ENCODE measurements around the gene DCAF8L2.

DCAF8L2 gene

GRCh38 chrX:27571164-27571563 lies 19.0 kb upstream of the DCAF8L2 start:
- TF ChIP-seq REST (IDR thresholded peaks at IDR 0.05; ENCODE audit: low read depth) (no peak), TEAD4 (IDR thresholded peaks at IDR 0.05) (no peak), TCF12 (IDR thresholded peaks at IDR 0.05; ENCODE audit: low read depth) (no peak), RAD21 (IDR thresholded peaks at IDR 0.05; ENCODE audit: low read depth) (no peak), NFIC (IDR thresholded peaks at IDR 0.05) (no peak), FOXM1 (IDR thresholded peaks at IDR 0.05; ENCODE audit: borderline replicate concordance, low read depth) (no peak), EGR1 (IDR thresholded peaks at IDR 0.05) (no peak), TAF1 (IDR thresholded peaks at IDR 0.05; ENCODE audit: low read depth) (no peak), CREB1 (IDR thresholded peaks at IDR 0.05; ENCODE audit: low read depth) (no peak), EP300 (IDR thresholded peaks at IDR 0.05; ENCODE audit: borderline replicate concordance) (no peak), CEBPB (IDR thresholded peaks at IDR 0.05) (no peak), YY1 (IDR thresholded peaks at IDR 0.05; ENCODE audit: low read depth) (no peak), ZBTB7A (IDR thresholded peaks at IDR 0.05; ENCODE audit: low read depth) (no peak), MAX (IDR thresholded peaks at IDR 0.05) (no peak), USF1 (IDR thresholded peaks at IDR 0.05) (no peak)

- no peak for TF ChIP-seq USF1 (IDR thresholded peaks at IDR 0.05)
- no peak for TF ChIP-seq EGR1 (IDR thresholded peaks at IDR 0.05)
- TF ChIP-seq MAX (IDR thresholded peaks at IDR 0.05) = no peak
- TF ChIP-seq TCF12 (IDR thresholded peaks at IDR 0.05; ENCODE audit: low read depth) = no peak
- TF ChIP-seq TEAD4 (IDR thresholded peaks at IDR 0.05) = no peak
- no peak for TF ChIP-seq YY1 (IDR thresholded peaks at IDR 0.05; ENCODE audit: low read depth)
These were observed 14.6 kb upstream of the DCAF8L2 start for GRCh38 chrX:27575565-27575964.

GRCh38 chrX:27583976-27584375 lies 6.2 kb upstream of the DCAF8L2 start:
- TF ChIP-seq REST (IDR thresholded peaks at IDR 0.05; ENCODE audit: low read depth) (no peak), MAX (IDR thresholded peaks at IDR 0.05) (no peak), USF1 (IDR thresholded peaks at IDR 0.05) (no peak), CREB1 (IDR thresholded peaks at IDR 0.05; ENCODE audit: low read depth) (no peak), ZBTB7A (IDR thresholded peaks at IDR 0.05; ENCODE audit: low read depth) (no peak), FOXM1 (IDR thresholded peaks at IDR 0.05; ENCODE audit: borderline replicate concordance, low read depth) (no peak), TEAD4 (IDR thresholded peaks at IDR 0.05) (no peak), EP300 (IDR thresholded peaks at IDR 0.05; ENCODE audit: borderline replicate concordance) (no peak), CEBPB (IDR thresholded peaks at IDR 0.05) (no peak), YY1 (IDR thresholded peaks at IDR 0.05; ENCODE audit: low read depth) (no peak), NFIC (IDR thresholded peaks at IDR 0.05) (no peak), RAD21 (IDR thresholded peaks at IDR 0.05; ENCODE audit: low read depth) (no peak), EGR1 (IDR thresholded peaks at IDR 0.05) (no peak), TAF1 (IDR thresholded peaks at IDR 0.05; ENCODE audit: low read depth) (no peak), TCF12 (IDR thresholded peaks at IDR 0.05; ENCODE audit: low read depth) (no peak)

GRCh38 chrX:27591938-27592337 lies 1.8 kb downstream of the DCAF8L2 start:
- TF ChIP-seq TAF1 (IDR thresholded peaks at IDR 0.05; ENCODE audit: low read depth) (no peak), CREB1 (IDR thresholded peaks at IDR 0.05; ENCODE audit: low read depth) (no peak), EGR1 (IDR thresholded peaks at IDR 0.05) (no peak), YY1 (IDR thresholded peaks at IDR 0.05; ENCODE audit: low read depth) (no peak), ZBTB7A (IDR thresholded peaks at IDR 0.05; ENCODE audit: low read depth) (no peak), TEAD4 (IDR thresholded peaks at IDR 0.05) (no peak), EP300 (IDR thresholded peaks at IDR 0.05; ENCODE audit: borderline replicate concordance) (no peak), MAX (IDR thresholded peaks at IDR 0.05) (no peak), TCF12 (IDR thresholded peaks at IDR 0.05; ENCODE audit: low read depth) (no peak), USF1 (IDR thresholded peaks at IDR 0.05) (no peak), CEBPB (IDR thresholded peaks at IDR 0.05) (no peak), REST (IDR thresholded peaks at IDR 0.05; ENCODE audit: low read depth) (no peak), FOXM1 (IDR thresholded peaks at IDR 0.05; ENCODE audit: borderline replicate concordance, low read depth) (no peak), RAD21 (IDR thresholded peaks at IDR 0.05; ENCODE audit: low read depth) (no peak), NFIC (IDR thresholded peaks at IDR 0.05) (no peak)

Data from Ishikawa (cell line).